A549 treated with DMSO at 1 μM for 4 hours (cell line): Measurements from ENCODE around the gene GRAMD2A. TPM values are rescaled to one million over a fixed set of nuclear protein-coding genes. Genes with fewer than 3 reads are reported as not detected.

Experiments
- total RNA-seq: library from RNA; stranded (reverse); fragments of 200-300 nt; extraction: Qiagen RNA extraction; gene quantifications from 5 replicates; pipeline ENCODE4 v1.2.3, GENCODE V29; 2022; ENCODE audit warnings: low read depth

Gene GRAMD2A
- 0.13 TPM in 1 of 5 replicates, not detected in the others for total RNA-seq

DNA sequence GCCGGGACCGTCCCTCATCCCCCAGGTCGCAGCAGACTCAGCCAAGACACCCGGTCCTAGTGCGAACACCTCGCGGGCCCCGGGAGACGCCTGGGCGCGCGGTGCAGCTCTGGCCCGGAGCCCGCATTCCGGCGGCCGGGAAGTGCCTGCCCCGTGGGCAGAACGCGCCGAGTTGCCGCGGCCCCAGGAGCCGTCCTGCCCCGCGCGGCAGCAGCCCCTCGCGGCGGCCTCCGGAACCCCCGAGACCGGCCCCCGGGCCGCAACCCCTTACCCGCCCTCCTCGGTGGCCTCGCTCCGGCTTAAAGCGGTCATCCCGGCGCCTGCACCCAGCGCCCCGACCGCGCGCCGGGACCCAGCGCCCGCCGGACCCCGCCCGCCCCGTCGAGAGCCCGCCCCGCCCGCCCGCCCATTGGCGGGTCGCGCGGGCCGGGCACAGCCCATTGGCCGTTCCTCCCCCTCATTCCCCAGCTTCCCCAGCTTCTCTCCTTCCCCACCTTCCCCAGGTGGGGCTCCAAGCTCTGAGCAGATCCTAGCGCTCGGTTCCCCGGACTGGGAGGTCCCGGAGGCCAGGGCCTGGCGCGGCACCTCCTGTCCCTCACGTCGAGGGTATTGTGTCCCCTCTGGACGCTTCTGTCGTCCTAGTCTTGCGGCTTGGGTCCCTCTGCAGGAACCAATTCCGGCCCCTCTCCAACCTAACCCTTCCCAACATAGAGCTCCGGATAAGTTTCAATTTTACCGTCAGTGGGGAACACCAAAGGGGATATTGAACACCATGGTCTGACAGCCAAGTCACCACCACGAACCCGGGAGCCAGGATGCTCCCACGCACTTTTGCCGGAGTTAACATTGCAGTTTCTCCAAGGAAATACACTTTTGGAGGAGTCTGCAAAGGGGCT, at the start of gene GRAMD2A:
TSS of gene GRAMD2A (minus strand) at position 328 of the 896 bp plus-strand sequence.

DNA sequence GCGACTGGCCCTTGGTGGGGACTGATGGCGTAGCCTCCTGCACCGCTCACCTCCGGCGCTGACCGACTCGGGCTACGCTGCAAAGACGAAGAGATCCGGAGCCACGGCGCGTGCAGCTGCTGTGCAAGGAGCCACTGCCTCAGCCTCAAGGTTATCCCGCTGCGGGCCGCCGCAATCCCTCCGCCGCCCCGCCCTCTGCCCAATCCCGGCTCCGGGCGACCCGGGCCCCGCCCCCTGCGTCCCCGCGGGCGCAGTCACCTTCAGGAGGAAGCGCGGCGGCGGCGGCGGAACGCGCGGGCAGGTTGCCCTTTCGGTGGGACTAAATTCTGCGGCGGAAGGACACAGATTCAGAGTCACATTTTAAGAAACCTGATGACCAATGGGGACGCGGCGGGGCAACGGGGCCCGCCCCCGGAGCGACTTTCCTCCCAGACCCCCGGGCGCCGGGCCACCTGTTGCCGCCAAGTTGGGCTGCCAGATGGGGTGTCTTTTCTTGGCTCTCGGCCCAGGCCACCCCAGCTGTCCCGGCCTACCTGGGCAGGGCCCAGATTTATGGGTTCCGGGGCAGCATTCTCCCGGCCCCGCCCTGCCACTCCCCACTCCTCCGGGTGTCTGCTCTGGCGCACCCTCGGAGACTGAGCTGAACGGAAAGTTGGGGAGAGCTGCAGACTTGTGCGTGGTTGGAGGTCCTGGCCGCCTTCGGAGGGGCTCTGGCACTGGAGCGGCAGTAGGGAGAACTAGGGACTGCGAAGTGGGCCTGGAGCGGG, 33.7 kb upstream of the GRAMD2A start, which contains the start of gene PKM:
TSS of gene PKM (minus strand) at position 125 of the 767 bp plus-strand sequence. CDS start 12,093 bp downstream, outside the sequence.

DNA sequence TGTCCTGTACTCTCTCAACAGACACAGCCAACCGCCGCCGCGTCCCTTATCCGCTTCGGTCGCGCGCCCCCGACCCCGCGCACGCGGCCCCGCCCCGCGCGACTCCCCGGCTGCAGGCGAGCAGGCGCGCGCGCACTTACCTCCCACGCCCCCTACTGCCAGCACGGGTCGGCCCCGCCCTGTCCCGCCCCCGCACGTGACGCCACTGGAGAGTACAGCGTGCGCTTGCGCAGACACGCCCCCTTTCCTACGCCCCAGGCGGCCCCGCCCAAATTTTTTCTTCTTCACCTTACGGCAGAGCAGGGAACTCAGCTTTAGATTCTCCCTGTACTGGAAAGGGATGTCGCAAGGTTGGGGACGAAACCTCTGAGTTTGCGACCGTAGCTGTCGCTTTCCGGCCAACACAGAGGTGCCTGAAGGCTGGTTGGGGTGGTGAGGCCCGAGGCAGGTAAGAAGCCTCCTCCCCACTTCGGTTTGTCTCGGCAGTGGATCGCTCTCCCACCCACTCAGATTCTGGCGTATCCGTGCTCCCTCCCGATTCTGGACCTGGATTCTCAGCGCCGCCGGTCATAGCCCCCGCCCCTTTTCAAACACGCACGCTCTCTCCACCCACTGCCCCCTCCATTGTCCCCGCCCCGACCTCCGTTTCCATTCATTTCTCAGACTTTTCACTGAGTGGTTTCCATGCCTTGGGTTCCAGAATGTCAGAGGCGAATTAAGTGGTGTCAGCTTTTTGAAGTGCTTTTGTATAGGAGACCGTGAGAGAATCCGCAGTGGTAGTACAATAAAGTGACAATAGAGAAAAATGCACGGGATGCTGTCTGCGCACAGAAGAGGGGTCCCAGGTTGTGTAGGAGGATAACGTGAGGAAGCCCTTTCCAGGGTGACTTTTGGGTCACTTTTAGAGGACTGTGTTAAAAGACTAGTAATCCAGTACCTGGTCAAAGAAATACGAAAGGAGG, 79.3 kb downstream of the GRAMD2A start, which contains the start of the genes MYO9A and SENP8:
TSS of gene MYO9A (minus strand) at position 134 of the 962 bp plus-strand sequence. CDS start 71,587 bp downstream, outside the sequence.
TSS of gene SENP8 (plus strand) at position 387 of the 962 bp plus-strand sequence. CDS start 21,221 bp downstream, outside the sequence.

Other genes starting within 250 kb of the GRAMD2A start
- 6.8 to 12.7 TPM (median 10.3 TPM) in 5 replicates for gene MYO9A, start 79.6 kb downstream of the GRAMD2A start, total RNA-seq
- 0.92 to 1.9 TPM (median 1.8 TPM) in 5 replicates for gene SENP8, start 79.4 kb downstream of the GRAMD2A start, total RNA-seq
- gene PKM, start 33.4 kb upstream of the GRAMD2A start, total RNA-seq, result 3,387 to 3,812 TPM (median 3,620 TPM) in 5 replicates
- gene PARP6, start 74.8 kb upstream of the GRAMD2A start, total RNA-seq, result 53.4 to 71.3 TPM (median 65.9 TPM) in 5 replicates
- gene CELF6, start 122.4 kb upstream of the GRAMD2A start, total RNA-seq, result 0.03 to 0.19 TPM (median 0.15 TPM) in 5 replicates
- gene HEXA, start 178.2 kb upstream of the GRAMD2A start, total RNA-seq, result 145 to 159 TPM (median 151 TPM) in 5 replicates
- not detected in 5 replicates for gene TMEM202, start 200.5 kb upstream of the GRAMD2A start, total RNA-seq